Measurements from ENCODE around the gene TMPRSS6.

- no peak for TF ChIP-seq CTCF (conservative IDR thresholded peaks at IDR 0.05 in 1 of 2, IDR thresholded peaks at IDR 0.05 in 1 of 2; ENCODE audit: extremely low read depth in 1 of 2, insufficient read depth in 1 of 2, low read depth in 1 of 2, low read length in 2 of 2)
- no peak for TF ChIP-seq EZH2 (IDR thresholded peaks at IDR 0.05; ENCODE audit: borderline replicate concordance, low read length)
Measured at GRCh38 chr22:37036655-37037377, 72.7 kb downstream of the TMPRSS6 start.

Data from mammary epithelial cell (primary cell).